ENCODE data around the gene YIPF3. TPM values are rescaled to one million over a fixed set of nuclear protein-coding genes. Genes with fewer than 3 reads are reported as not detected.

The YIPF3 gene
- polyA plus RNA-seq, 1 donor = 137 TPM

- DNase-seq = no peak
These were observed 22.4 kb downstream of the YIPF3 start for GRCh38 chr6:43494321-43494720.

DNA sequence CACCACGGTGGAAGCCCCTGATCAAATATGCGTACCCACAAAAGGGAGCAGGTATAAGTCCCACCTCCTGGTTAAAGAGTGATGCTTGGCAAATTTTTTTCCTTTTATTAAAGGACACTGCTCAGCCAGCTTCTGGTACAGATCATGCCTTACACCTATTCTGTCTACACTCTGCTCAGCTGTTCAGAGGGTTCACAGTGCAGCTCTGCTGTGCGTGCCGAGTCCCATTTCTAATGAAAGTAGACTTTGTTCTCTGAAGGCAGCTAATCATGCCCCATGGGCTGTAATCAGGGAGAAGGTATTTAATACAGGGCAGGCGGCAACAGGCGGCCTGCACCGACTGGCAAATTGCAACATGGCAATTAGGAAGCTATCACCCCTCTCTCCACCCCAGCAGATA lies 22.9 kb downstream of the YIPF3 start:
- no peak for DNase-seq

DNA sequence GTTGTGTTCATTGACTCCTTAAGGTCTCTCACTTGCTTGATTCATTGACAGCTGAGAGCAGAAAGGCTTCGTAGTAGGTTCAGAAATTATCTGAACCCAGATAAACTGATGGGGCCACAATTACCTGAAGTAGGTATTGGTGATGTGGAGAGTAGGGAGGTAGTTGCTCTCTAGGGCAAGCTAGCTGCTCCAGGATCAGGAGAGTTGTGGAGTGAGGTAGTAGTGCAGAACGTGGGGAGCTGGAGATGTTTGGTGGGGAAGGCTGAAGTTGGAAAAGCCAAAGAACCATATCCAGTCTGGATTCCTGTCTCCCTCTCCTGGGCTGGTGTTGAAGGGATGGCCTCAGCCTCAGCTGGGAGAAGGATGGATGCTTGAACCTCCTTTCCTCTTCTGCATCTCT lies 23.5 kb downstream of the YIPF3 start:
- no peak for DNase-seq

DNA sequence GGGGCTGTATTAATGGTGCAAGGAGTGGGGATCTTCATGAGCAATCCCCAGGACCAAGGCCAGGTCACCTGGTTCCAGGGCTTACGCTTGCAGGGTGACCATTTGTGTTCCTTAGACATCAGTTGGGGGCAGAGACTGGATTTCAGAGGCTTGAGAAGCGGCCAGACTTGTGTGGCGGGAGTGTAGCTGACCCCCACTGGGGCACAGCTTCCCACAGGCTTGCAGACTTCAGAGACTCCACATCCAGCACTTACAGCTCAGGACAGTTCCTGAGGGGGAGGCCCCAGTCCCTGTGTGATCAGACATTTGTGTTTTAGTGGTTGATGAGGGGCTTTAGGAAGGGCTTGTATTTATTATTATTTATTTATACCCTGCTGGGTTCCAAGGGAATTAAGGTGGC lies 24.1 kb downstream of the YIPF3 start:
- DNase-seq = no peak

DNA sequence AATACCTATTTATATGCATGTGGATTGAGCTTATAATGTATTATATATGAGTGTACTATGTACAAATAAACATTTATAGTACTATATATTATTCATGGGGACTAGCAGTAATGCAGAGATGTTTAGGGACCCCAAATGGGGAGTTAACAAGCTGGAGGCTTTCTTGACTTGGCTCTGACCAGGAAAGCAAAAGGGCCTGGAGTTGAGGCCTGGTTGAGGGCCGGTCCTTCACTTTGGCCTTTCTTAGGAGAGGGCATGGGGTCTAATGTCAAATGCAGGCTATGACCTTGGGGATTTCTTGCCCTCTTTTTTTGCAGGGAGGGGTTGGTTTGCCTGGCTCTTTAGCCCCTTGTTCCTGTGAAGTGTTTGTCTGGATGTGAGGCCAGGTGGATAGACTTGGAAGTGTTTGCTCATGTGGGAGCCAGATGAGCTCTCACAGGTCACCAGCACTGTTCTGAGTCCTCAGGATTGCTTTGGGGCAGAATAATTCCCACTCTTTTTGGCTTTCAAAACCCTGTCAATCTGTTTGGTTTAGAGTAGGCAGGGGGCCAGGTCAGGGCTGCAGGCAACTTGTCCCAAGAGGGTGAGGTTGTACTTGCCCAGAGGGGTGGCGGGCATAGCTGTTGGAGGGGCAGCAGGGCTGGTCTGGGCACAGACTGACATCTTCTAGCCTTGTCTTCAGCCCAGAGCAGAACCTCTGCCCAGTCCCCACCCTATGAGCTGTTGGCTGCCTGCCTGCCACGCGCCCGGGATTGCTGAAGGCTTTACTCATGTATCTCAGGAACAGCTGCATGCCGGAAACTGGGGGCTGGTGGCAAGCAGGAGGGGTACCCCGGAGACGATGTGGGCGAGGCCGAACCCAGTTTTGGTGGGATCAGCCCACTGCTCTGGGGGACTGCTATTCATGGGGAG lies 24.7 kb downstream of the YIPF3 start:
- no peak for DNase-seq

GRCh38 chr6:43490523-43490939 lies 26.2 kb downstream of the YIPF3 start:
- no peak for DNase-seq

- no peak for DNase-seq
These were observed 27.3 kb downstream of the YIPF3 start for GRCh38 chr6:43489277-43490072.

GRCh38 chr6:43488667-43489276 lies 28.0 kb downstream of the YIPF3 start:
- DNase-seq = no peak

DNA sequence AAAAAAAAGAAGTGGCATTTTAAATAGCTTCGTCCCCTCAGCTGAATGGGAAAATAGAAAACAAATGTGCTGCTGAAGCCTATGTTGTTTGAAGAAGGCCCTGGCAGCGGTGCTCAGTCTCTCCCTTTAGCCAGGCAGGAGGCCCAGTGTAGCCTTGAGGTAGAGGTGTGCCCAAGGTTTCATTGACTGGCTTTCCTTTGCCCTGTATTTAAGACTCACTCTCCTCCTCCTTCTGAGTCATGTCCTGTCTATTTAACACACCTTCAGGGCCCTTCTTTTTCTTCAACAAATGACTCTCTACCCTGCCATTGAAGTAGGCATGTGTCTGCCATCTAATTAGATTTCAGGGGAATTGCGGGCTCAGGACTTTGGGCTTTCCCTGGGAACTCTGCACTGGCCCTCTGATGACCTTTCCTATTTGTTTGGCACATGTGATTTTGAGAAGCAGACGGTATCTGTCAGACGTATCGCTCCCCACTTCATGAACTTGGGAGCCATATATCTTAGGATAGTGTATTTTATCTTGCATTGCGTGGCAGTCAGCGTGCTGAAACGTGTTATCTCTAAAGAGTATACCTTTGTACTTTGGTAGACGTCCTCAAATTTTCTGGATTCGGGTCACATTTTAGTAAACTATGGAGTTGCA lies 35.0 kb downstream of the YIPF3 start:
- no peak for DNase-seq

DNA sequence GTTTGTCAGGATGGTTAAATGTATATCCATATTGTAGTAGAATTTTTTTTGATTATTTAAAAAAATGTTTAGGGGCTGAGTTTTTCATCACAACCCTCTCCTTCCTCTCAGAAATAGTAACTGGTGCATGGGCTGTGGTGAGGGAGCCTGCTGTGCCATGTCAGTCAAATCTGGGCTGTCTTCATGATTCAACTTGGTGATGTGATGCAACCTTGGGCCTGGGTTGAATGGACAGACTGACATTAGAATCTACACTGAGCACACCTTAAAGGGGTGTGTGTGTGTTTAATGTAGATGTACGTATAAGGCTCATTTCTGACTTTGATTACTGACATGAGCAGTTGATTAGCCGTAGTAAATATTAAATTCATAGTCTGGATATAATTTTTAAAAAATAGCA lies 35.7 kb downstream of the YIPF3 start:
- no peak for DNase-seq

DNA sequence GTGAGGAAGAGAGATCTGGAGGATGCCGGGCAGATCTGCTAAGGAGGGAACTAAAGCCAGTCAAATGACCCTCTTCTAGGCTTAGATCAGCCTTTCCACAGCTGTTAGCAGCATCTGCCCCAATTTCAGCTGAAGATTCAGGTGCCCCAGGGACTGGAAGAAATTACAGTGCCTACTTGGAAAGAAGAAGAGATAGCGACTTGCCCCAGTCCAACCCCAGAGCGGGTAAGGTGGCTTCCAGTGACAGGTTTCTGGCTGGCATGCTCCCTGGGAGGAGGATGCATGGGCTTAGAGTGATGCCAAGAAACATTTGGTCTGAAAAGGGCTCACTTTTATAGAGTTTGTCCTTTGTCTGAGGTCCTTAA lies 38.7 kb downstream of the YIPF3 start:
- no peak for DNase-seq

DNA sequence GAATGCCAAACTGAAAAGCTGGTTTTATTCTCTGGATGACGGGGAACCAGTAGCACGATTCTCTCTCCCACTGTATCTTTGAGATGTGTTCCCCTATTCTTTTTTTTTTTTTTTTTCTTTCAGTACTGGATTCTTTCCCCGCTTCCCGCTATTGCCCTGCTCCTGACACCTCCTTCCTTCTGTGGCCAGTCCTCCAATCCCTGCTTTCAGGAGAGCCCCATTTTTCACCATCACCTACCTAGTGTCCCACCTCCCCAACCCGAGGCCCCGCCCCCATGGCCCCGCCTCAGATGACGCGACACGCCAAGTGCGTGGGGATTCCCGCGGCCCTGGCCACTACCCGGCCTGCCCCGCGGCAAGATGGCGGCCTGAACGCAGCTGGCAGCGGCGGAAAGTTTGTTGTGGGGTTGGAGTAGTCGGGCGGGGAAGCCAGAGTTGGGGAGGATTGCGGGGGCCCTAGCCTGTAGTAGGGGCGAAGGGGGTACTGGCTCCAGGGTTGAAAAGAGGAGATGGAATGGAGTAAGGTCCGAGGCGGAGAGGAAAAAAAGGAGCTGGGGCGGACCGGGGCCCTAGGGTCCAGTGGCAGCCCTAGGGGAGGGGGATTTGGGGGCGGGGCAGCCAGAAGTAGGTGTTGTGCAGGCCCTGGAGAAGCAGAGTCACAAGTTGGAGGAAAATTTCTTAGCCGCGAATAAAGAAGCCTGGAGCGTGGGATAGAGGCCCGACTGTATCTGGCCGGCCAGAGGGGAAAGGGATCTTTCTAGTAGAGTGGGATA lies 39.3 kb downstream of the YIPF3 start, which contains the start of gene TJAP1:
TSS of gene TJAP1 (plus strand) at position 336 of the 773 bp plus-strand sequence. CDS start 21,432 bp downstream, outside the sequence.
- DNase-seq = peak; percentile 93

DNA sequence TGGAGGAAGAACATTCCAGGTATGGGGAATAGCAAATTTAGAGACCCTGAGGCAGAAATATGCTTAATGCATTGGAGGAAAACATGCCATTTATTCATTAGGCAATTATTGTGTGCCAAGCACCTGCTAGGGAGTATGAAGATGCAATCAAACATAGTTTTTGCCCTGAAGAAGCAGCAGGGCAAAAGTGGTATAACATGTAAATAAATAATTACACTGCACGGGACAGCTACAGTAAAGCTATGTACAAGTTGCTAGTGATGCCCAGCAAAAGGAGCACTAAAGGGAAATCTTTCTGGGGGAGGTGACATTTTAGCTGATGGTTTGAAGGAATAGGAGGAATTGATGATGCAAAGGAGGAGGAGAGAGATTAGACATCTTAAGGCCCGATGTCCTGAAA lies 40.0 kb downstream of the YIPF3 start:
- DNase-seq = no peak

- DNase-seq = no peak
These were observed 41.2 kb downstream of the YIPF3 start for GRCh38 chr6:43475516-43475915.

GRCh38 chr6:43472515-43472914 lies 44.2 kb downstream of the YIPF3 start:
- no peak for DNase-seq

DNA sequence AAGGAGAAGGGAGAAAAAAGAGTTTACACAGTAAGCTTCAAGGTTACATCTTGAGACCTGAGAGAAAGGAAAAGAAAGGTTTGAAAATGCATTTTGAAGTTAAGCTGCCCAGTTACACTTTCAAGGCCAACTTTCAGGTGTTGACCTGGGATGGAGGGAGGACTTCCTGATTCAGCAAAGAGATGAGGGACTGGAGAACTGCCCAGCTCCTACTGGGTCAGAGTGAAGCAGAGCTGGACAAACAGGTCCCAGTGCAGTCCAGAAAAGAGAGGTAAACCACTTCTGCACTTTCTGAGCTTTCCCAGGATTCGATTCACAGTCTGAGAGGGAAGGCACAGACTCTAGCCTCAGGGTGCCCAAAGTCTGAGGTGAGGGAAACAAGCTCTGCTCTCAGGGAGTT lies 45.3 kb downstream of the YIPF3 start:
- DNase-seq = no peak

DNA sequence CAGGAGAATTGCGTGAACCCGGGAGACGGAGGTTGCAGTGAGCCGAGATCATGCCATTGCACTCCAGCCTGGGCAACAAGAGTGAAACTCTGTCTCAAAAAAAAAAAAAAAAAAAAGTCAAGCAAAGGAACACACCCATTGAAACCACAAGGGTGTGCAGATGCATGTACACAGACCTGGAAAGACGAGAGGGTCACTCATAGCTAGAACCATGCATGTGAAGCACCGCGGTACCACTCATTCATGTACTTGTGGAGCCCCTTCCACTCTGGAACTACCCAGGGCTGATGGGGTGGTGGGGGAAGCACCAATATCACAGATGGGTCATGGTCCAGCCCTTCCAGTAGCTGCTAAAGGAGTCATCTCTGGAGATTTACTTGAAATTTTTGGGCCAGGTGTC lies 46.8 kb downstream of the YIPF3 start:
- no peak for DNase-seq

DNA sequence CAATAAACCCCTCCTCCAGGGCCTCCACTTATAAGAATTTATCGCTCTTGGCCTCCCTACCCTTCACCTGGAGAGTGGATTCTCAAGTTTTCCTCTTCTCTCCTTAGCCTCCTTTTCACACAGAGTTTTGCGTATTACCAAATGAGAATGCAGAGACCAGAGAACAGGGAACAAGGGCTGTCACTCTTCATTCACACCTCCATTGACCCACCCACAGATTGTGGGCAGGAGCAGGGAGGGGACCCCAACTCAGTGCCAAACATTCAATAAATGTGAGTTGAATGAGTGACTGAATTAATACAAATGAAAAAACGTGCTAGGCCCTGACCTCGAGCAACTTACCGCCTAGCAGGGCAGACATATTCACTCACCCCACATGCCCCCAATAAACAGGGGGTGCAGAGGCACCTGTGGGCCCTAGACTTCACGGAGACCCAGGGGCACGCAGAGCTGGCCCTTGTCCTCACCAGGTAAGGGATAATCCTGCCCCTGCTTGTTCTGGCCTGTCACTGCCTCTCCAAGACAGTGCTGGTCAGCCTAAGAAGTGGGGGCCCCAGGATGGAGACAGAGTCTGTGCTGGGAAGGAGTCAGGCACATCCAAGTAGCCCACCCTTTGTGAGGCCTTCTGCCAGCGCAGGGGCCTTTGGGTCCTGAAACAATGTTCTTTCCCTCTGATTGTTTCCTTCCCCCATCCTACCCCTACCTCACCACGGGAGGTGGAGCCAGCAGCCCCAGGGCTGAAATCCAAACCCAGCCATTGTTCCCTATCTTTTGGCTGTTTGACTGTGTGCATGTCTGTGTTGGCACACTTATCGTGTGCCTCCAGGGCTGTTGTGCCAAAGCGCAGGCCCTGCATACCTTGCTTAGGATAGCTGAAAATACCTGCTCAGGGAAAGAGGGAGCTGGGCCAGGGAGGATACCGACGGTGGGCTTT lies 47.7 kb downstream of the YIPF3 start:
- DNase-seq = no peak

GRCh38 chr6:43468240-43468639 lies 48.5 kb downstream of the YIPF3 start:
- DNase-seq = no peak

DNA sequence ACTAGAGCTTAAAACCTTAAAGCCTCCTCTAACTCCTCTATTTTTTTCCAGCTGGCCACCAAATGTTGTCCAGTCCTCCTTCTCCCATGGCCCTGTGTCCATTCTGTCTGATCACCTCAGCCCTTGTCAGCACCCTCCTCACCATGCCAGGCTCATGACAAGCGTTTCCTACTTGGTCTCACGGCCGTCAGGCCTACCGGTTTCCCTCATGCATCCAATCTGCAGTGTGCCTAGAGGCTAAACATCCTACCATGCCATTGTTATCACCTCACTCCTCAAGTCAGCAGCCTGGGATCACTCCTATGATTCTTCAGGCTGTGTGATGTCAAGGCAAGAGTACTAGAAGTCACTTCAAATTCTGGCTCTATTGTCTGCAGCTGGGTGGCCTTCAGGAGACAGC lies 49.0 kb downstream of the YIPF3 start:
- DNase-seq = no peak
